ENCODE results near the gene ZNF697.
"Not testable (repeated sequence)": the region's sequence is repeated elsewhere in the genome, so short reads cannot be mapped to it uniquely, and the experiment has no call there.

The ZNF697 gene

GRCh38 chr1:119626841-119627240 lies 21.2 kb downstream of the ZNF697 start:
- DNase-seq = no peak

DNA sequence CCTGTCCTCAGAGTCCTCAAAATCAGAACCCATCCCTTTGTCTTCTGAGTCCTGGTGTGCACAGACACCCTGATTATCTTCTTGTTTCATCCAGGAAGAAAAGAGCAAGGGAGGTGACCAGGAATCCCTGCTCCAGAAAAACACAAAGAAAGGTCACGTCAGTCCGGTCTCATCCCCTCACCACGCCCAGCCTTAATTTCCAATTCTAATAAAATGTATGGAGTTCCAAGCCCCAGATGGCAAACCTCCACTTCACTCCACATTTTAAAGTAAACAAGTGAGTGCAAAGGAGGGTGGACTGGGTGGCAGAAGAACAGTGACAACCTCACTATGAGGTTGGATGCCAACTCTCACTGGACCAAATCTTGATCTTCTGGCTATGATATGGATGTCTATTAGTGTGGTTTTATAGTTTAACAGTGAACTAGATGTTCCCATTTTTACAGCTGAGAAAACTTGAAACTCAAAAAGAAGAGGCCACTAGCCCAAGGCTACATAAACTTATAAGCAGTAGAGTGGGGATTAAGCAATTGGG lies 22.0 kb downstream of the ZNF697 start:
- DNase-seq = no peak

DNA sequence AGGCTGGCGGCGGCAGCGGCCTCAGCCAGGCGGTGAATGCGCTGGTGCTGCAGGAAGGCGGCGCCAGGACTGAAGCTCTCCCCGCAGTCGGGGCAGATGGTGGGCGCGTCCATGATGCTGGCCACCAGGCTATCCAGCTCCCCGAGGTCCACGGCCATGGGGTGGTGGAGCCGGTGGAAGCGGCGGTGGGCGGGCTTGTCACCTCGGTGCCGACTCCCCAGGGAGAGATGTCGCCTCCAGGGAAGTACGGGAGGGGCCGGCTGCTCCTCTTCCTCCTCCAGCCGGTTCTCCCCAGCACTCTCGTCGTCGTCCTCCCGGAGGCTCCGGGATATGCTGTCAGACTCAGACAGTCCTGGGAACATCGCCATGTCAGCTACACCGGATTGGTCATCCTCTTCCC lies 24.4 kb downstream of the ZNF697 start:
- no peak for DNase-seq

GRCh38 chr1:119623193-119623515 lies 24.9 kb downstream of the ZNF697 start:
- DNase-seq = no peak

- DNase-seq = no peak
These were observed 25.5 kb downstream of the ZNF697 start for GRCh38 chr1:119622311-119623192.

GRCh38 chr1:119621705-119622104 lies 26.4 kb downstream of the ZNF697 start:
- DNase-seq = no peak

- DNase-seq = no peak
These were observed 30.0 kb downstream of the ZNF697 start for GRCh38 chr1:119617751-119618691.

GRCh38 chr1:119616748-119617147 lies 31.3 kb downstream of the ZNF697 start:
- DNase-seq = not testable (repeated sequence)

GRCh38 chr1:119615100-119615499 lies 33.0 kb downstream of the ZNF697 start:
- not testable (repeated sequence) for DNase-seq

GRCh38 chr1:119613769-119614720 lies 34.0 kb downstream of the ZNF697 start:
- DNase-seq = no peak

GRCh38 chr1:119611701-119612113 lies 36.4 kb downstream of the ZNF697 start:
- DNase-seq = peak; percentile 34

DNA sequence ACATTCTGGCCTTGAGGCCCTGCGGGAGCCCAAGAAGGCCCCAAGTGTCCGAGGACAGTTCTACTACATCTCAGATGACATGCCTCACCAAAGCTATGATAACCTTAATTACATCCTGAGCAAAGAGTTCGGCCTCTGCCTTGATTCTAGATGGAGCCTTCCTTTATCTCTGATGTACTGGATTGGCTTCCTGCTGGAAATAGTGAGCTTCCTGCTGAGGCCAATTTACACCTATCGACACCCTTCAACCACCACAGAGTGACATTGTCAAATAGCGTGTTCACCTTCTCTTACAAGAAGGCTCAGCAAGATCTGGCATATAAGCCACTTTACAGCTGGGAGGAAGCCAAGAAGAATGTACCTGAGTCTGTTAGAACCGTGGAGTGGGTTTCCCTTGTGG lies 39.2 kb downstream of the ZNF697 start:
- not testable (repeated sequence) for DNase-seq

DNA sequence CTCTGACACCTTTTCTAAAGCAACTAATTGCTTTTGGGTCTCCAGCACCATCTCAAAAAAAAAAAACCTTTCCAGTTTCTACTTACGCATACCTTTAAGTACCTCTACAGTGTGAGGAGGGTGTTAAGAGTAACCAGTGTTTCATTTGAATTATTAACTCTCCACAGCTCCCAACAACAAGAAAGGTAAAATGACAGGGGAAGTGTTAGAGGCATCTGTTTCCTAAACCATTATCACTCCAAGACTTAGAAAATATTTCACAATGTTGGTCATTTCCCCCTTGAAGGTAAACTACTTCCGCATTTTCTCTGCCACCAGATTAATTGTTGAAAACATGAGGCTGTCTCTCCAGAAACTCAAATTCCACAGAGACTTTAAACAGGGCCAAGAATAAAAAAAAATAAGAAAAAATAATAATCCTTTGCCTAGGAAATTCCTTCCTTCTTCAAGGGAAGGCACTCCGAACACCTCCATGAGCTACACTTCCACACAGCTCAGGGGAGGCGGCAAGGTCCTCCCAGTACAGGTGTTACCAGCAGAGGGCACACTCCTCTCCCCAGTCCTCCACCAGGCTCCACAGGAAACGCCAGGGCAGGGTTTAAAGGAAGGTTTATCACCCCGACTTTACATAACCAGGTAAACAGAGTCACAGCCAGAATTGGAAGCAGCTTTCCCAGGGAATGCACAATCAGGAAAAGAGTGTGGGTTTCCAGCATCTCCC lies 40.8 kb downstream of the ZNF697 start:
- not testable (repeated sequence) for DNase-seq

GRCh38 chr1:119606394-119606793 lies 41.7 kb downstream of the ZNF697 start:
- DNase-seq = no peak

DNA sequence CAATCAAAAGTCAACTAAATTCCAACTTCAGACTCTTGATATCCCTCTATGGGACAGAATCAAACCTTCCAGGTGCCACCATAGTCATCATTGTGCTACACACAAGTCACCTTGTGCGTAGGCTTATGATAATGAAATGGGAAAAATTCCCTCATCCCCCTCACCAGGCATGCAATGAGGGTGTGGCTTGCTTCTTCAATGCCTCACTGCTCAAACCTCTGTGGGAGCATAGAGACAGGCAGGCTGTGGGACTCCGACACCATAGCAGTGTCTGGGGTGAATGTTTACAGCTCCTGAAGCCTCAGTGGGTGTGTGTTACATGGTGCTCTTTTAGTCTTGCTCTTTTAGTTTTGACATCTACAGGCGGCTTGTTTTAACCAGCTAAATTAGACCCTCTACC lies 42.4 kb downstream of the ZNF697 start:
- no peak for DNase-seq

DNA sequence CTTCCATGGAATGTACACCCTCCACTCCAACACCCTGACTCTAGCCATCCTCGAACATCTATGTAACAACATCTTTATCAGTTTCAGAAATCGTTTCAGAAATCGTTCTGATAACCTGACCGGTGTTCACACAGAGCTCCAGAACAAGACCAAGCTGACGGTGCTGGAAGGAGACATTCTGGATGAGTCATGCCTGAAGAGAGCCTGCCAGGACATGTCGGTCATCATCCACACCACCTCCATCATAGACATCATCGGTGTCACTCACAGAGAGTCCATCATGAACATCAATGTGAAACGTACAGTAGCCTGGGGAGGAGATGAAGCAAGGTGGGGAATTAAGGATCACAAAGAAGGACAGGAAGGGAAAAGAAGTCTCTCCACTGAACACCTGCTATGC lies 43.0 kb downstream of the ZNF697 start:
- DNase-seq = not testable (repeated sequence)

DNA sequence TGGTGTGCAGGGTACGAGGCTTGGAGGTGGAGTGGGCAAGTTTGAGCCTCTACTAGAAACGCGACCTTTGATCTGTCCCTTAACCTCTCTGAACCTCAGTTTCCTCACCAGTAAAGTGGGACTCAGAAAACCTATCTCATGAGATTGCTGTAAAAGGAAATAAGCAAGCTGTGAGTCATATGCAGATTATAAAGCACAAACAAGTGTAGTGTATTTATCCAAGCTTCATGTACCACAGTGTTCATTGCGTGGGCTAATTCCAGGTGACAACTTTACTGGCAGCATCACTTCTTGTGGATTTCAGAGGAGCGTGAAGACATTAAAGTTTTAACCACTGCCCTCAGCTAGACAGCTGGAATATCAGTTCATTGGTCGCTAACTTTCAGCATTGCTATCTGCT lies 44.4 kb downstream of the ZNF697 start:
- no peak for DNase-seq

DNA sequence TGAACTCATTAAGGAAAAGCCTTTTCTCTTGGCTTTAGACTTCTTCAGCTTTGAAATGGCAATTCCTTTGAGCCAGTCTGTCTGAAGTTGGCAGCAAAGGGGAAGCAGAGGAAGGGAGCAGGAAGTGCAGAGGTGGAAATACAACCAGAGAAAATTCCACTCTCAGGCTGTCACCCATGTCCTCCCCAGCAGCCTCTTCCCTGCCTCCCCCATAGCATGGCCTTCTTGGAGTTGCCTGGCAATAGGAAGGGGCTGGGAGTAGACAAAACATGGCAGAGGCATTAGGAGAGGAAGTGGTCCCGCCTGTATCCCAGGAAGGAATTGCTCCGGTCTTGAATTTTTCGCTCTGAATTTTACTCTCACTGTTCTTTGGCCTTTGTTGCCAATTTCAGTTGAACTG lies 44.8 kb downstream of the ZNF697 start:
- DNase-seq = not testable (repeated sequence)

DNA sequence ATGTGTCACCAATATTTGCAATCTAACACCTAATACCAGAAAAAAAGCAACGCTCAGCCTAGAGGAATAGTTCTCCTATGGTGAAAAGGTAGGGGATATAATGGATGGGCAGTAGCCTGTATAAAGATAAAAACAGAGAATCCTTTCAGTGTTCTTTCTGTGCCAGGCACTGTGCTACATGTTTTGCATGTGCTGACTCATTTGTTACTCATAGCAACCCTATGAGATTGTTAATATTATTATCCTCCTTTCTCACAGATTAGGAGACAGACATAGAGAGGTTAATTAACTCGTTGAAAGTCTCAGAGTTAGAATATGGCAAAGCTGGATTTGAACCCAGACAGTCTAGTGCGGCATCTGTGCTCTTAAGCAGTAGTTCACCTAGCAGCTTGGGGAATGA lies 45.3 kb downstream of the ZNF697 start:
- DNase-seq = not testable (repeated sequence)

GRCh38 chr1:119602169-119602568 lies 45.9 kb downstream of the ZNF697 start:
- no peak for DNase-seq

GRCh38 chr1:119600976-119601375 lies 47.1 kb downstream of the ZNF697 start:
- DNase-seq = no peak

DNA sequence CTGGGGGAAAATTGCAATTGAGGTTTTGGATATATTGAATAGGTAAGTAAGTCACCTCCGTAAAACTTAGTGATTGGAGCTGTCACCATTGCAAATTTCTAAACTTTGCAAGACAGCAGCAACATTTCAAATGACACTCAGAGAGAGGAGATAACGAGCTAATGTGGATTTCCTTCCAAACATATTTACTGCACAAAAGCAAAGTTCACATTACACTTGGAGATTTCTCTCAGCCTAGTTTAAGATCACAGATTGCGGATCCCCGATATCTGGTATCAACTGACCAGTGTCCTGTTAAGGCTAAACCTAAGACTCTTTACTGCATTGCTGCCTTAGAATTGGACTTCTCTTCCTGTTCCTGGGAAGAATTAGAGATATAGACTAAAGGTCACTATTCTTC lies 47.5 kb downstream of the ZNF697 start:
- no peak for DNase-seq
